Activated naive CD8-positive, alpha-beta T cell (primary cell): ENCODE results near the gene MS4A2.
"Not testable (repeated sequence)": the region's sequence is repeated elsewhere in the genome, so short reads cannot be mapped to it uniquely, and the experiment has no call there.

Experiments used
- H3K27ac Mint-ChIP-seq: one replicate; pipeline ENCODE4 v1.8.0; 2021; ENCODE audit warnings: mixed read lengths
- H3K27me3 Mint-ChIP-seq: one replicate; pipeline ENCODE4 v1.8.0; 2021; ENCODE audit warnings: mixed read lengths
- H3K36me3 Mint-ChIP-seq: one replicate; pipeline ENCODE4 v1.8.0; 2021; ENCODE audit warnings: mixed read lengths
- H3K4me1 Mint-ChIP-seq: one replicate; pipeline ENCODE4 v1.8.0; 2021; ENCODE audit warnings: low read depth, mixed read lengths
- H3K4me3 Mint-ChIP-seq: one replicate; pipeline ENCODE4 v1.8.0; 2021; ENCODE audit warnings: mild to moderate bottlenecking, mixed read lengths
- H3K9me3 Mint-ChIP-seq: one replicate; pipeline ENCODE4 v1.8.0; 2021; ENCODE audit warnings: low read depth, mixed read lengths

The MS4A2 gene

GRCh38 chr11:60088364-60088763 is at the start of gene MS4A2:
MS4A2 (plus strand) TSS chr11:60088664; CDS start chr11:60088766, 102 bp downstream.
- no peak within 1 kb of the TSS for H3K27ac Mint-ChIP-seq
- no peak within 1 kb of the TSS for H3K4me3 Mint-ChIP-seq
- H3K9me3 Mint-ChIP-seq: no peaks in the 10 kb centered on the region
- no peaks in the 10 kb centered on the region for H3K36me3 Mint-ChIP-seq
- H3K27me3 Mint-ChIP-seq: peaks cover 13% of the 10 kb centered on the region
- H3K4me1 Mint-ChIP-seq: no peaks in the 10 kb centered on the region

GRCh38 chr11:60040109-60040508 is 48.4 kb upstream of the MS4A2 start, which contains the start of gene OOSP2:
OOSP2 (plus strand) TSS chr11:60040409; CDS start chr11:60040460, 51 bp downstream.
- Mint-ChIP-seq H3K36me3 (no peaks in the 10 kb centered on the region), H3K9me3 (no peaks in the 10 kb centered on the region), H3K27ac (no peak within 1 kb of the TSS), H3K4me1 (no peaks in the 10 kb centered on the region), H3K4me3 (no peak within 1 kb of the TSS), H3K27me3 (peaks cover 4% of the 10 kb centered on the region)

GRCh38 chr11:60050422-60050821 is 38.0 kb upstream of the MS4A2 start:
- not testable (repeated sequence) for H3K4me3 Mint-ChIP-seq, H3K36me3 Mint-ChIP-seq, H3K27ac Mint-ChIP-seq, H3K4me1 Mint-ChIP-seq, H3K9me3 Mint-ChIP-seq, H3K27me3 Mint-ChIP-seq

GRCh38 chr11:60050839-60051238 is 37.6 kb upstream of the MS4A2 start:
- H3K4me3 Mint-ChIP-seq, H3K27ac Mint-ChIP-seq, H3K9me3 Mint-ChIP-seq, H3K36me3 Mint-ChIP-seq, H3K27me3 Mint-ChIP-seq, H3K4me1 Mint-ChIP-seq: not testable (repeated sequence)

GRCh38 chr11:60056349-60056969 is 32.0 kb upstream of the MS4A2 start, which contains the start of gene MS4A3:
MS4A3 (plus strand) TSS chr11:60056665; CDS start chr11:60061161, 4,496 bp downstream.
- peaks cover 3% of the 10 kb centered on the region for H3K27me3 Mint-ChIP-seq

GRCh38 chr11:60059052-60059451 is 29.4 kb upstream of the MS4A2 start:
- Mint-ChIP-seq H3K4me1 (no peaks in the 10 kb centered on the region), H3K27ac (no peak overlapping the region), H3K9me3 (peaks cover 3% of the 10 kb centered on the region), H3K27me3 (peaks cover 3% of the 10 kb centered on the region), H3K36me3 (no peaks in the 10 kb centered on the region), H3K4me3 (no peak overlapping the region)

More at GRCh38 chr11:60056349-60056969, 32.0 kb upstream of the MS4A2 start, which contains the start of gene MS4A3:
- Mint-ChIP-seq H3K4me3 (no peak within 1 kb of the TSS), H3K27ac (no peak within 1 kb of the TSS), H3K4me1 (no peaks in the 10 kb centered on the region), H3K9me3 (peaks cover 3% of the 10 kb centered on the region), H3K36me3 (no peaks in the 10 kb centered on the region)

GRCh38 chr11:60059521-60060240 is 28.8 kb upstream of the MS4A2 start:
- Mint-ChIP-seq H3K9me3 (peaks cover 3% of the 10 kb centered on the region), H3K4me3 (no peak overlapping the region), H3K27ac (no peak overlapping the region), H3K36me3 (no peaks in the 10 kb centered on the region), H3K4me1 (no peaks in the 10 kb centered on the region), H3K27me3 (peaks cover 3% of the 10 kb centered on the region)

- Mint-ChIP-seq H3K36me3 (no peaks in the 10 kb centered on the region), H3K27ac (no peak overlapping the region), H3K4me3 (no peak overlapping the region), H3K9me3 (peaks cover 3% of the 10 kb centered on the region), H3K4me1 (no peaks in the 10 kb centered on the region), H3K27me3 (peaks cover 3% of the 10 kb centered on the region)
These were observed 24.4 kb upstream of the MS4A2 start for GRCh38 chr11:60064111-60064510.

GRCh38 chr11:60065801-60066200 is 22.7 kb upstream of the MS4A2 start:
- Mint-ChIP-seq H3K36me3 (no peaks in the 10 kb centered on the region), H3K9me3 (no peaks in the 10 kb centered on the region), H3K4me3 (no peak overlapping the region), H3K27me3 (peaks cover 8% of the 10 kb centered on the region), H3K27ac (no peak overlapping the region), H3K4me1 (no peaks in the 10 kb centered on the region)

GRCh38 chr11:60069450-60069849 is 19.0 kb upstream of the MS4A2 start:
- H3K4me1 Mint-ChIP-seq: no peaks in the 10 kb centered on the region
- H3K9me3 Mint-ChIP-seq: no peaks in the 10 kb centered on the region
- H3K4me3 Mint-ChIP-seq: no peak overlapping the region
- H3K36me3 Mint-ChIP-seq: no peaks in the 10 kb centered on the region
- H3K27ac Mint-ChIP-seq: no peak overlapping the region
- H3K27me3 Mint-ChIP-seq: peaks cover 12% of the 10 kb centered on the region

- not testable (repeated sequence) for H3K4me1 Mint-ChIP-seq, H3K4me3 Mint-ChIP-seq, H3K36me3 Mint-ChIP-seq, H3K9me3 Mint-ChIP-seq, H3K27ac Mint-ChIP-seq
- peaks cover 12% of the 10 kb centered on the region for H3K27me3 Mint-ChIP-seq
These were observed 16.8 kb upstream of the MS4A2 start for GRCh38 chr11:60071644-60072043.

- H3K4me1 Mint-ChIP-seq: no peaks in the 10 kb centered on the region
- peaks cover 11% of the 10 kb centered on the region for H3K9me3 Mint-ChIP-seq
- peaks cover 1% of the 10 kb centered on the region for H3K27me3 Mint-ChIP-seq
- no peak overlapping the region for H3K27ac Mint-ChIP-seq
- no peaks in the 10 kb centered on the region for H3K36me3 Mint-ChIP-seq
- H3K4me3 Mint-ChIP-seq: no peak overlapping the region
These were observed 11.1 kb upstream of the MS4A2 start for GRCh38 chr11:60077216-60077817.

- peaks cover 11% of the 10 kb centered on the region for H3K9me3 Mint-ChIP-seq
- H3K36me3 Mint-ChIP-seq: no peaks in the 10 kb centered on the region
- peaks cover 1% of the 10 kb centered on the region for H3K27me3 Mint-ChIP-seq
- H3K4me1 Mint-ChIP-seq: no peaks in the 10 kb centered on the region
- H3K27ac Mint-ChIP-seq: no peak overlapping the region
- no peak overlapping the region for H3K4me3 Mint-ChIP-seq
These were observed 10.5 kb upstream of the MS4A2 start for GRCh38 chr11:60077981-60078380.

- Mint-ChIP-seq H3K9me3 (peaks cover 11% of the 10 kb centered on the region), H3K27me3 (peaks cover 1% of the 10 kb centered on the region), H3K4me1 (no peaks in the 10 kb centered on the region), H3K36me3 (no peaks in the 10 kb centered on the region), H3K27ac (no peak overlapping the region), H3K4me3 (no peak overlapping the region)
These were observed 9.7 kb upstream of the MS4A2 start for GRCh38 chr11:60078745-60079144.

GRCh38 chr11:60080535-60080934 is 7.9 kb upstream of the MS4A2 start:
- H3K9me3 Mint-ChIP-seq: peaks cover 11% of the 10 kb centered on the region
- H3K4me1 Mint-ChIP-seq: no peaks in the 10 kb centered on the region
- H3K27me3 Mint-ChIP-seq: peaks cover 5% of the 10 kb centered on the region
- no peak overlapping the region for H3K27ac Mint-ChIP-seq
- no peaks in the 10 kb centered on the region for H3K36me3 Mint-ChIP-seq
- H3K4me3 Mint-ChIP-seq: no peak overlapping the region
